ENCODE results near the gene SH2D7.

SH2D7 gene

DNA sequence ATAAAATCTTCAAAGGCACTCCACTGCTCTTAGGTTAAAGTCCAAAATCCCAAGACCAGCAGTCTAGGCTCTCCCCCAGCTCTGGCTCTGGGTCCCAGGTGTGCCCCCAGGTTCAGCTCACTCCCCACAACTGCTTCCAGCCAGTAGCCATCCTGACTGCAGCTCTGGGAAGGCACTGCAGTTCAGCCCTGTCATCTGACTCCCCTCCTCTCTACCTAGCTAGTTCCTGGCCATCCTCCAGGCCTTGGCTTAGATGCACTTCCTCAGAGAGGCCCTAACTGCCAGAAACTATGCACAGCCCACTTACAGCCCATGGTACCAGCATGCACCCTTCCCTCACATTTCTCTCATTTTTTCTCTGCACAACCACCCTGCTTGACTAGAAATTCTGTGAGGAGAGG lies 40.4 kb upstream of the SH2D7 start:
- Histone ChIP-seq H3K9me3 (ENCODE audit: insufficient read depth, low read depth, low read length) (no peaks in the 10 kb centered on the region), H3K4me1 (ENCODE audit: insufficient read depth, low read length) (peaks cover 13% of the 10 kb centered on the region), H3K27me3 (ENCODE audit: insufficient read depth, low read length) (no peaks in the 10 kb centered on the region), H3K27ac (ENCODE audit: low read length) (no peak overlapping the region), H3K4me3 (ENCODE audit: low read length) (no peak overlapping the region), H3K36me3 (ENCODE audit: insufficient read depth, low read depth, low read length) (peaks cover 6% of the 10 kb centered on the region; the same call in 1 of the 2 replicates), H3K9ac (ENCODE audit: low read depth, low read length) (no peak overlapping the region)

DNA sequence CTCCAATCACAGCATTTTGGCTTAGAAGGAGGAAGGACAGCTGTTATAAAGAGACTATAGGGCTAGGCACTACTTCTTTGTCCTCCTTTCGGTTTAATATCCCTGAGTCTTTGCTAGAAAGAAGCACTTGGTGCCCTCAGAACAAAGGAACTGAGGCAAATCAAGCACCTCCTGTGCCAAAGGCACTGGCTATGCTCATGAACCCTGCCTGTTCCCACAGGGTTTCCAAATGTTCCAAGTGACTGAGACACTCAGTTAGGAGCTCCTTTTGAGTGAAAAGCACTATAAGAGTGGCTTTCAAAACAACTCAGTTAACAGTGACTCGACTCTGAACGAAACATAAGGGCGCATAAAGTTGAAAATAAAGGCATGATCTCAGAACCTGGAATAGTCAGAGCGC lies 39.8 kb upstream of the SH2D7 start:
- Histone ChIP-seq H3K4me3 (ENCODE audit: low read length) (no peak overlapping the region), H3K4me1 (ENCODE audit: insufficient read depth, low read length) (peaks cover 13% of the 10 kb centered on the region)

GRCh38 chr15:78054518-78054917 lies 37.8 kb upstream of the SH2D7 start:
- Histone ChIP-seq H3K9me3 (ENCODE audit: insufficient read depth, low read depth, low read length) (no peaks in the 10 kb centered on the region), H3K27ac (ENCODE audit: low read length) (no peak overlapping the region), H3K27me3 (ENCODE audit: insufficient read depth, low read length) (no peaks in the 10 kb centered on the region), H3K4me1 (ENCODE audit: insufficient read depth, low read length) (peaks cover 13% of the 10 kb centered on the region), H3K36me3 (ENCODE audit: insufficient read depth, low read depth, low read length) (peaks cover 6% of the 10 kb centered on the region; the same call in 1 of the 2 replicates), H3K4me3 (ENCODE audit: low read length) (no peak overlapping the region), H3K9ac (ENCODE audit: low read depth, low read length) (no peak overlapping the region)

More for the DNA sequence above, 39.8 kb upstream of the SH2D7 start:
- no peaks in the 10 kb centered on the region for H3K27me3 ChIP-seq (ENCODE audit: insufficient read depth, low read length)
- H3K36me3 ChIP-seq (ENCODE audit: insufficient read depth, low read depth, low read length): peaks cover 6% of the 10 kb centered on the region; the same call in 1 of the 2 replicates
- H3K27ac ChIP-seq (ENCODE audit: low read length): no peak overlapping the region
- H3K9me3 ChIP-seq (ENCODE audit: insufficient read depth, low read depth, low read length): no peaks in the 10 kb centered on the region
- H3K9ac ChIP-seq (ENCODE audit: low read depth, low read length): no peak overlapping the region

DNA sequence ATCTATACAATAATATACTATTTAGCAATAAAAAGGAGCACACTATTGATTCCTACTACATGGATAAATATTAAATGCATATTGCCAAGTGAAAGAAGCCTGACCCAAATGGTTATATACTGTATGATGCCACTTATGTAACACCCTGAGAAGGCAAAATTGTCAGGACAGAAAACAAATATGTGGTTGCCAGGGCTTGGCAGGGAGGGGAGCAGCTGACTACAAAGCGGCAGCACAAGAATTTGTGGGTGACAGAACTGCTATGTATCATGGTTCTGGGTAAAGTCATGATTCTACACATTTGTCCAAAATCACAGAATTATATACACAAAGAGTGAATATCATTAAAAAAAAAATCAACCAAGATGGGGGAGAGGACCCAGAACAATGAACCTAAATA lies 37.4 kb upstream of the SH2D7 start:
- no peak overlapping the region for H3K4me3 ChIP-seq (ENCODE audit: low read length)
- H3K27ac ChIP-seq (ENCODE audit: low read length): no peak overlapping the region
- H3K9ac ChIP-seq (ENCODE audit: low read depth, low read length): no peak overlapping the region
- H3K9me3 ChIP-seq (ENCODE audit: insufficient read depth, low read depth, low read length): no peaks in the 10 kb centered on the region
- H3K4me1 ChIP-seq (ENCODE audit: insufficient read depth, low read length): peaks cover 8% of the 10 kb centered on the region
- H3K27me3 ChIP-seq (ENCODE audit: insufficient read depth, low read length): no peaks in the 10 kb centered on the region
- H3K36me3 ChIP-seq (ENCODE audit: insufficient read depth, low read depth, low read length): peaks cover 6% of the 10 kb centered on the region; the same call in 1 of the 2 replicates

GRCh38 chr15:78055919-78056713 lies 36.2 kb upstream of the SH2D7 start:
- H3K4me3 ChIP-seq (ENCODE audit: low read length): no peak overlapping the region
- H3K27ac ChIP-seq (ENCODE audit: low read length): no peak overlapping the region
- no peak overlapping the region for H3K9ac ChIP-seq (ENCODE audit: low read depth, low read length)
- H3K27me3 ChIP-seq (ENCODE audit: insufficient read depth, low read length): no peaks in the 10 kb centered on the region
- H3K9me3 ChIP-seq (ENCODE audit: insufficient read depth, low read depth, low read length): no peaks in the 10 kb centered on the region
- peaks cover 6% of the 10 kb centered on the region; the same call in 1 of the 2 replicates for H3K36me3 ChIP-seq (ENCODE audit: insufficient read depth, low read depth, low read length)
- no peaks in the 10 kb centered on the region; the same call in 1 of the 2 replicates for H3K4me1 ChIP-seq (ENCODE audit: insufficient read depth, low read length)

GRCh38 chr15:78056714-78057269 lies 35.6 kb upstream of the SH2D7 start:
- Histone ChIP-seq H3K36me3 (ENCODE audit: insufficient read depth, low read depth, low read length) (peaks cover 6% of the 10 kb centered on the region; the same call in 1 of the 2 replicates), H3K27ac (ENCODE audit: low read length) (no peak overlapping the region), H3K4me3 (ENCODE audit: low read length) (no peak overlapping the region), H3K9me3 (ENCODE audit: insufficient read depth, low read depth, low read length) (no peaks in the 10 kb centered on the region), H3K27me3 (ENCODE audit: insufficient read depth, low read length) (no peaks in the 10 kb centered on the region), H3K9ac (ENCODE audit: low read depth, low read length) (no peak overlapping the region), H3K4me1 (ENCODE audit: insufficient read depth, low read length) (no peaks in the 10 kb centered on the region; the same call in 1 of the 2 replicates)

GRCh38 chr15:78057803-78058202 lies 34.6 kb upstream of the SH2D7 start:
- H3K27ac ChIP-seq (ENCODE audit: low read length): no peak overlapping the region
- H3K4me1 ChIP-seq (ENCODE audit: insufficient read depth, low read length): no peaks in the 10 kb centered on the region; the same call in 1 of the 2 replicates
- peaks cover 6% of the 10 kb centered on the region; the same call in 1 of the 2 replicates for H3K36me3 ChIP-seq (ENCODE audit: insufficient read depth, low read depth, low read length)
- H3K4me3 ChIP-seq (ENCODE audit: low read length): no peak overlapping the region
- H3K9me3 ChIP-seq (ENCODE audit: insufficient read depth, low read depth, low read length): no peaks in the 10 kb centered on the region
- no peaks in the 10 kb centered on the region for H3K27me3 ChIP-seq (ENCODE audit: insufficient read depth, low read length)
- no peak overlapping the region for H3K9ac ChIP-seq (ENCODE audit: low read depth, low read length)

- Histone ChIP-seq H3K27ac (ENCODE audit: low read length) (no peak overlapping the region), H3K4me1 (ENCODE audit: insufficient read depth, low read length) (no peaks in the 10 kb centered on the region; the same call in 1 of the 2 replicates), H3K9ac (ENCODE audit: low read depth, low read length) (no peak overlapping the region), H3K27me3 (ENCODE audit: insufficient read depth, low read length) (no peaks in the 10 kb centered on the region), H3K4me3 (ENCODE audit: low read length) (no peak overlapping the region), H3K36me3 (ENCODE audit: insufficient read depth, low read depth, low read length) (peaks cover 2% of the 10 kb centered on the region; the same call in 1 of the 2 replicates), H3K9me3 (ENCODE audit: insufficient read depth, low read depth, low read length) (no peaks in the 10 kb centered on the region)
Measured at GRCh38 chr15:78058401-78058935, 33.9 kb upstream of the SH2D7 start.

DNA sequence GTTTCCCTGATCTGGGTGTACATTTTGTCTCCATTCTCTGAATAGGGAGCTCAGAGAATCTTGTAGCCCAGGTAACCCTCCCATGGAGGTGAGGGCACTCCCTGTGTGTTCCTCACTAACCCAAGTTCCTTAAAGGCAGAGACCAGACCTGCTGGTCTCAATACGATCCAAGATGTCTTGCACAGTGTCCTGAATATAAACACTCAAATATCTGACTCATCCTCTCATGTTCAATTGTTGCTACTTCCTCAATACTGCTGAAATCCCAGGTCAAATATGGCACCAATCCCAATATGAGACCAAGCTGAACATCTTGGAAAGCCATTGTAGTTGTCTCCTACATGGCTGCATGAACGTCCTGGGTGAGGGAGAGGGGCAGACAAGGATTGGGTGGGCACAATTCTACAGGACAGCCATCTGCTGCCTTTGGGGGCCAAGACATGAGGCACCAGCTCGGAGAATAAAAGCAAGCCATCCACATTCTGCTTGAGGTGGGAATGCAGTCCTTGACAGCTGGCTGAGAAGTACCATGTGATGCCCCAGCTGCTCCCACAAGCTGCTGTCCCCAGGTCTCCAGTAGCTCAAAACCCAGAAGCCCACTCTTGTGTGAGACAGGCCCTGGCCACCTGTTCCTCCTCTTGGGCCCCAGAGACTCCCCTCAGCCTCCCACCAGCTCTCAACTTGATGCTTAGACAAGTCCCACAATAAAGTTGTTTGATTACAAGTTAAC lies 33.1 kb upstream of the SH2D7 start:
- H3K4me1 ChIP-seq (ENCODE audit: insufficient read depth, low read length): no peaks in the 10 kb centered on the region; the same call in 1 of the 2 replicates
- H3K27ac ChIP-seq (ENCODE audit: low read length): no peak overlapping the region
- no peaks in the 10 kb centered on the region for H3K36me3 ChIP-seq (ENCODE audit: insufficient read depth, low read depth, low read length)
- no peaks in the 10 kb centered on the region for H3K27me3 ChIP-seq (ENCODE audit: insufficient read depth, low read length)
- H3K9me3 ChIP-seq (ENCODE audit: insufficient read depth, low read depth, low read length): no peaks in the 10 kb centered on the region
- H3K4me3 ChIP-seq (ENCODE audit: low read length): no peak overlapping the region
- no peak overlapping the region for H3K9ac ChIP-seq (ENCODE audit: low read depth, low read length)

DNA sequence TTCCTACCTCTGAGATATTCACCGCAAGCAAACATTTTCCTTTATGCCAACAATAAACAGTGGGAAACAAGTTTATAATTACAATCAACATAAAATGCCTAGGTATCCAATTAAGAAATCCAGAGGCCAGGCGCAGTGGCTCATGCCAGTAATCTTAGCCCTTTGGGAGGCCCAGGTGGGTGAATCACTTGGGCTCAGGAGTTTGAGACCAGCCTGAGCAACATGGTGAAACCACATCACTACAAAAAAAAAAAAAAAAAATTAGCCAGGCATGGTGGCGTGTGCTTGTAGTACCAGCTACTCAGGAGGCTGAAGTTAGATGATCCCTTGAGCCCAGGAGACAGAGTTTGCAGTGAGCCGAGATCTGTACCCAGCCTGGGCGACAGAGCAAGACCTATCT lies 32.1 kb upstream of the SH2D7 start:
- Histone ChIP-seq H3K27ac (ENCODE audit: low read length) (no peak overlapping the region), H3K9ac (ENCODE audit: low read depth, low read length) (no peak overlapping the region), H3K4me3 (ENCODE audit: low read length) (no peak overlapping the region), H3K36me3 (ENCODE audit: insufficient read depth, low read depth, low read length) (no peaks in the 10 kb centered on the region), H3K9me3 (ENCODE audit: insufficient read depth, low read depth, low read length) (no peaks in the 10 kb centered on the region), H3K4me1 (ENCODE audit: insufficient read depth, low read length) (no peaks in the 10 kb centered on the region; the same call in 1 of the 2 replicates), H3K27me3 (ENCODE audit: insufficient read depth, low read length) (no peaks in the 10 kb centered on the region)

DNA sequence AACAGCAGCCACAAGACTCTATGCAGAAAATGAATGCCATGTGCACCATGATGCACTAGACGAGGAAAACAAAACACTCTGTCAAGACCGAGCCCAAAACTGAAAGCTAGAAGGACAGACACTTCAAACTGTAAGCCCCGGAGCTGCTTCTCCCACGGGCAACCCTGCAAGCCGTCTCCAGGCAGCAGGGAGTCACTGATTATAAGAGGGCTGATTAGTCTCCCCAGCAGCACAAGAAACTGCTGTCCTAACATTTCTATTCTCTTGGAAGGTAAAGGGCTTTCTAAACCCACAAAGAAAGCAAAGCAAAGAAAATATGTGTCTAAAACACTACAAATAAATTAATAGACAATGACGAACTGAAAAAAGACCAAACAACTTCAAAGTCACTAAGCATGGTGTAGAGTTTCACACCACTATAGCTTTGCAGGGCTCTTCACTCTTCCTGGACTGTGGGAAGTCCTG lies 30.4 kb upstream of the SH2D7 start:
- Histone ChIP-seq H3K36me3 (ENCODE audit: insufficient read depth, low read depth, low read length) (no peaks in the 10 kb centered on the region), H3K4me1 (ENCODE audit: insufficient read depth, low read length) (peaks cover 14% of the 10 kb centered on the region), H3K27me3 (ENCODE audit: insufficient read depth, low read length) (no peaks in the 10 kb centered on the region), H3K9ac (ENCODE audit: low read depth, low read length) (no peak overlapping the region), H3K4me3 (ENCODE audit: low read length) (no peak overlapping the region), H3K27ac (ENCODE audit: low read length) (no peak overlapping the region), H3K9me3 (ENCODE audit: insufficient read depth, low read depth, low read length) (no peaks in the 10 kb centered on the region)

Data from iPS-20b (cell line).